ENCODE measurements around the gene TSPAN12.

TSPAN12 gene

GRCh38 chr7:120834726-120835125 lies 23.2 kb downstream of the TSPAN12 start:
- Histone ChIP-seq H3K36me3 (ENCODE audit: insufficient read depth) (no peaks in the 10 kb centered on the region), H3K79me2 (ENCODE audit: insufficient read depth, low read depth) (no peaks in the 10 kb centered on the region), H3K4me1 (ENCODE audit: low read depth, poor library complexity, severe bottlenecking) (no peaks in the 10 kb centered on the region), H3K9ac (no peak overlapping the region), H3K27ac (no peak overlapping the region), H3K4me2 (no peak overlapping the region), H3K4me3 (IDR thresholded peaks at IDR 0.05; ENCODE audit: insufficient read depth, low read depth, low read length) (no peak overlapping the region), H2AFZ (ENCODE audit: low read depth) (no peak overlapping the region), H3K27me3 (ENCODE audit: insufficient read depth, low read depth) (no peaks in the 10 kb centered on the region), H4K20me1 (ENCODE audit: insufficient read depth) (no peaks in the 10 kb centered on the region)
- no peak for TF ChIP-seq CTCF (conservative IDR thresholded peaks at IDR 0.05; ENCODE audit: low read depth, low read length)

- no peaks in the 10 kb centered on the region for H3K4me1 ChIP-seq (ENCODE audit: low read depth, poor library complexity, severe bottlenecking)
- no peak overlapping the region for H3K9ac ChIP-seq
- no peak overlapping the region for H2AFZ ChIP-seq (ENCODE audit: low read depth)
- no peaks in the 10 kb centered on the region for H3K79me2 ChIP-seq (ENCODE audit: insufficient read depth, low read depth)
- H3K27me3 ChIP-seq (ENCODE audit: insufficient read depth, low read depth): no peaks in the 10 kb centered on the region
- H4K20me1 ChIP-seq (ENCODE audit: insufficient read depth): no peaks in the 10 kb centered on the region
- no peak for TF ChIP-seq CTCF (conservative IDR thresholded peaks at IDR 0.05; ENCODE audit: low read depth, low read length)
- H3K4me2 ChIP-seq: no peak overlapping the region
- H3K4me3 ChIP-seq (IDR thresholded peaks at IDR 0.05; ENCODE audit: insufficient read depth, low read depth, low read length): no peak overlapping the region
- H3K27ac ChIP-seq: no peak overlapping the region
- H3K36me3 ChIP-seq (ENCODE audit: insufficient read depth): no peaks in the 10 kb centered on the region
These were observed 24.4 kb downstream of the TSPAN12 start for GRCh38 chr7:120833546-120833945.

- Histone ChIP-seq H3K36me3 (ENCODE audit: insufficient read depth) (no peaks in the 10 kb centered on the region), H3K79me2 (ENCODE audit: insufficient read depth, low read depth) (no peaks in the 10 kb centered on the region), H3K4me3 (IDR thresholded peaks at IDR 0.05; ENCODE audit: insufficient read depth, low read depth, low read length) (no peak overlapping the region), H3K27ac (no peak overlapping the region), H3K9ac (no peak overlapping the region), H3K4me1 (ENCODE audit: low read depth, poor library complexity, severe bottlenecking) (no peaks in the 10 kb centered on the region), H3K4me2 (no peak overlapping the region), H3K27me3 (ENCODE audit: insufficient read depth, low read depth) (no peaks in the 10 kb centered on the region), H2AFZ (ENCODE audit: low read depth) (no peak overlapping the region), H4K20me1 (ENCODE audit: insufficient read depth) (no peaks in the 10 kb centered on the region)
- TF ChIP-seq CTCF (conservative IDR thresholded peaks at IDR 0.05; ENCODE audit: low read depth, low read length): no peak
These were observed 25.1 kb downstream of the TSPAN12 start for GRCh38 chr7:120832803-120833202.

- Histone ChIP-seq H3K79me2 (ENCODE audit: insufficient read depth, low read depth) (no peaks in the 10 kb centered on the region), H3K4me2 (no peak overlapping the region), H2AFZ (ENCODE audit: low read depth) (no peak overlapping the region), H3K27me3 (ENCODE audit: insufficient read depth, low read depth) (no peaks in the 10 kb centered on the region), H3K9ac (no peak overlapping the region), H3K36me3 (ENCODE audit: insufficient read depth) (no peaks in the 10 kb centered on the region), H3K4me1 (ENCODE audit: low read depth, poor library complexity, severe bottlenecking) (no peaks in the 10 kb centered on the region), H4K20me1 (ENCODE audit: insufficient read depth) (no peaks in the 10 kb centered on the region), H3K27ac (no peak overlapping the region), H3K4me3 (IDR thresholded peaks at IDR 0.05; ENCODE audit: insufficient read depth, low read depth, low read length) (no peak overlapping the region)
- no peak for TF ChIP-seq CTCF (conservative IDR thresholded peaks at IDR 0.05; ENCODE audit: low read depth, low read length)
These were observed 26.7 kb downstream of the TSPAN12 start for GRCh38 chr7:120831260-120831659.

Data from KMS-11 (cell line).